CD4-positive, CD25-positive, alpha-beta regulatory T cell (primary cell): Measurements from ENCODE around the gene CATSPERZ. TPM values are rescaled to one million over a fixed set of nuclear protein-coding genes. Genes with fewer than 3 reads are reported as not detected.

Source experiments
- ATAC-seq, 2 donors: fragments of 150-1000 bp; cut with Tn5 transposase; one replicate each; pipeline ENCODE4 v1.10.0; 2021; ENCODE audit warnings: low read depth in 2 of 2, moderate number of reproducible peaks in 2 of 2, moderate library complexity in 1 of 2
- DNase-seq, 3 donors: peaks; one replicate each; pipeline versions ENCODE4 v3.0.0 to v3.0.0-alpha.2; 2012 to 2022; ENCODE audit warnings: mixed read lengths in 1 of 3
- H3K27ac ChIP-seq: one replicate; pipeline ENCODE4 v1.7.0; 2013; ENCODE audit warnings: mild to moderate bottlenecking, low read length; ENCODE audit not compliant: insufficient read depth, poor library complexity, severe bottlenecking
- H3K27me3 ChIP-seq: one replicate; pipeline ENCODE4 v1.7.0; 2013; ENCODE audit warnings: low read length; ENCODE audit not compliant: control insufficient read depth, insufficient read depth
- H3K36me3 ChIP-seq: one replicate; pipeline ENCODE4 v1.7.0; 2013; ENCODE audit warnings: mild to moderate bottlenecking, low read length, moderate library complexity; ENCODE audit not compliant: control insufficient read depth, insufficient read depth
- H3K4me1 ChIP-seq: 2 replicates; pipeline ENCODE4 v1.7.0; 2013; ENCODE audit warnings: mild to moderate bottlenecking, low read length; ENCODE audit not compliant: insufficient read depth, control insufficient read depth, poor library complexity, severe bottlenecking
- H3K4me3 ChIP-seq: one replicate; pipeline ENCODE4 v1.7.0; 2013; ENCODE audit warnings: low read depth, mild to moderate bottlenecking, low read length, moderate library complexity
- H3K9me3 ChIP-seq, 2 experiments: 1 replicate in 1 of 2; 2 replicates in 1 of 2; pipeline ENCODE4 v1.7.0; 2013; ENCODE audit warnings: low read length in 2 of 2, mild to moderate bottlenecking in 1 of 2, moderate library complexity in 1 of 2; ENCODE audit not compliant: control insufficient read depth in 2 of 2
- H3K27ac Mint-ChIP-seq, 3 donors: one replicate each; pipeline ENCODE4 v1.8.0; 2020 to 2022; ENCODE audit warnings: mild to moderate bottlenecking in 3 of 3, mixed read lengths in 3 of 3, moderate library complexity in 2 of 3
- H3K27me3 Mint-ChIP-seq: one replicate; pipeline ENCODE4 v1.8.0; 2022; ENCODE audit warnings: mild to moderate bottlenecking, mixed read lengths
- H3K36me3 Mint-ChIP-seq: one replicate; pipeline ENCODE4 v1.8.0; 2020; ENCODE audit warnings: mixed read lengths
- H3K4me1 Mint-ChIP-seq, 4 donors: one replicate each; pipeline ENCODE4 v1.8.0; 2020 to 2022; ENCODE audit warnings: mixed read lengths in 4 of 4, mild to moderate bottlenecking in 1 of 4
- H3K4me3 Mint-ChIP-seq, 4 donors: one replicate each; pipeline ENCODE4 v1.8.0; 2020 to 2022; ENCODE audit warnings: mild to moderate bottlenecking in 4 of 4, mixed read lengths in 4 of 4, moderate library complexity in 3 of 4
- H3K9me3 Mint-ChIP-seq, 7 donors: one replicate each; pipeline ENCODE4 v1.8.0; 2020 to 2022; ENCODE audit warnings: mixed read lengths in 7 of 7, mild to moderate bottlenecking in 3 of 7, moderate library complexity in 2 of 7
- polyA plus RNA-seq, 4 donors: library from polyadenylated mRNA; unstranded; fragments of 300-500 nt; fragmentation: Illumina TruSeq; gene quantifications; one replicate each; pipeline ENCODE4 v1.2.3, GENCODE V29; 2021
- total RNA-seq: library from RNA; stranded (reverse); gene quantifications from one replicate; pipeline ENCODE4 v1.2.3, GENCODE V29; 2022

CATSPERZ gene
- total and polyA plus RNA-seq, 5 donors from 2014 or later: not detected

GRCh38 chr11:64285885-64286800 lies 14.0 kb upstream of the CATSPERZ start:
- peak overlapping the region; percentile 80 to 95 (median 90) for H3K4me3 Mint-ChIP-seq
- Histone ChIP-seq H3K27ac (peak overlapping the region; percentile 100), H3K27me3 (no peaks in the 10 kb centered on the region), H3K4me3 (no peak overlapping the region), H3K4me1 (peaks cover 21% of the 10 kb centered on the region), H3K9me3 (no peaks in the 10 kb centered on the region), H3K36me3 (no peaks in the 10 kb centered on the region)
- H3K36me3 Mint-ChIP-seq: peaks cover 5% of the 10 kb centered on the region
- peaks cover 19% of the 10 kb centered on the region for H3K27me3 Mint-ChIP-seq
- no peaks in the 10 kb centered on the region for H3K9me3 Mint-ChIP-seq
- peak overlapping the region in 2 of 3 donors; percentile 86 to 88 for H3K27ac Mint-ChIP-seq
- ATAC-seq: no peak
- peak in 2 of 3 donors; percentile 30 to 60 for DNase-seq
- H3K4me1 Mint-ChIP-seq: peaks cover 0 to 33% (median 14%) of the 10 kb centered on the region in 4 donors

DNA sequence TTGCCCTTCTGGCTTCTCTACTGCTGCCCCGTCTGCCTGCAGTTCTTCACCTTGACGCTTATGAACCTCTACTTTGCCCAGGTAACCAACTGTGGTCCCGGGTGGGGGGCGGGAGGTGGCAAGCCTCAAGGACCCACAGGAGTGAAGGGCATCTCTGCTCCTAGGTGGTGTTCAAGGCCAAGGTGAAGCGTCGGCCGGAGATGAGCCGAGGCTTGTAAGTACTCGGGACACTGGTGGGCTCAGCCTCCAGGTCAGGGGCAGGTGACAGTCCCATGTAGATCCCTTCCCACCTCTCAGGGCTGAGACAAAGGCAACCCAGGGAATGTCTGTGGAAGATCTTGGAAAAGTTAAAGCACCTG lies 13.4 kb upstream of the CATSPERZ start:
- peak overlapping the region; percentile 56 to 88 (median 86) for H3K27ac Mint-ChIP-seq
- H3K27me3 ChIP-seq: no peaks in the 10 kb centered on the region
- H3K4me1 ChIP-seq: peaks cover 26% of the 10 kb centered on the region
- H3K4me1 Mint-ChIP-seq: peaks cover 0 to 32% (median 12%) of the 10 kb centered on the region in 4 donors
- no peak overlapping the region for H3K4me3 ChIP-seq
- no peaks in the 10 kb centered on the region for H3K9me3 ChIP-seq
- H3K27ac ChIP-seq: no peak overlapping the region
- no peaks in the 10 kb centered on the region for H3K36me3 ChIP-seq
- no peaks in the 10 kb centered on the region for H3K9me3 Mint-ChIP-seq
- no peak for DNase-seq
- H3K27me3 Mint-ChIP-seq: peaks cover 19% of the 10 kb centered on the region
- H3K36me3 Mint-ChIP-seq: no peaks in the 10 kb centered on the region
- ATAC-seq: no peak
- H3K4me3 Mint-ChIP-seq: peak overlapping the region; percentile 80 to 95 (median 87)

DNA sequence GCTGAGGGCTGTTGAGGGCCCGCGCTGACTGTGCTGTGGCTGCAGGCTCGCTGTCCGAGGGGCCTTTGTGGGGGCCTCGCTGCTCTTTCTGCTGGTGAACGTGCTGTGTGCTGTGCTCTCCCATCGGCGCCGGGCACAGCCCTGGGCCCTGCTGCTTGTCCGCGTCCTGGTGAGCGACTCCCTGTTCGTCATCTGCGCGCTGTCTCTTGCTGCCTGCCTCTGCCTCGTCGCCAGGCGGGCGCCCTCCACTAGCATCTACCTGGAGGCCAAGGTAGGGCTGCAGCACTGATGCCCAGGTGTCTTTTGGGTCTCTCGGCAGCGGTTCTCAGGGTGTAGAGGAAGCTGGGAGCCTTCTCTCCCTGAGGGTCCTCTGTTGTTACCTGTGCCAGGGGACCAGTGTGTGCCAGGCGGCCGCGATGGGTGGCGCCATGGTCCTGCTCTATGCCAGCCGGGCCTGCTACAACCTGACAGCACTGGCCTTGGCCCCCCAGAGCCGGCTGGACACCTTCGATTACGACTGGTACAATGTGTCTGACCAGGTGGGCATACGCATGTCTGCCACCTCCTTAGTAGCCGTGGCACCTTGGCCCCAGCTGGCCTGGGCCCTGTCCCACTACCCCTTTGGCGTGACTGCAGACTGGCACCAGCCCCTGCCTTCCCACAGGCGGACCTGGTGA lies 12.3 kb upstream of the CATSPERZ start:
- H3K4me1 ChIP-seq: peaks cover 36% of the 10 kb centered on the region
- no peaks in the 10 kb centered on the region for H3K9me3 ChIP-seq
- H3K27ac ChIP-seq: no peak overlapping the region
- no peak for ATAC-seq
- DNase-seq: no peak
- no peaks in the 10 kb centered on the region for H3K27me3 ChIP-seq
- H3K9me3 Mint-ChIP-seq: no peaks in the 10 kb centered on the region
- no peak overlapping the region for H3K4me3 ChIP-seq
- no peaks in the 10 kb centered on the region for H3K36me3 ChIP-seq
- no peak overlapping the region for H3K27ac Mint-ChIP-seq
- peak overlapping the region in 3 of 4 donors; percentile 29 to 87 (median 72) for H3K4me3 Mint-ChIP-seq
- H3K27me3 Mint-ChIP-seq: peaks cover 23% of the 10 kb centered on the region
- H3K4me1 Mint-ChIP-seq: peaks cover 0 to 28% (median 12%) of the 10 kb centered on the region in 4 donors
- no peaks in the 10 kb centered on the region for H3K36me3 Mint-ChIP-seq

GRCh38 chr11:64288353-64288750 lies 11.8 kb upstream of the CATSPERZ start:
- Mint-ChIP-seq H3K36me3 (no peaks in the 10 kb centered on the region), H3K4me3 (no peak overlapping the region), H3K27me3 (peaks cover 28% of the 10 kb centered on the region), H3K9me3 (no peaks in the 10 kb centered on the region), H3K4me1 (peaks cover 0 to 24% (median 12%) of the 10 kb centered on the region in 4 donors), H3K27ac (no peak overlapping the region)
- DNase-seq: no peak
- no peaks in the 10 kb centered on the region for H3K9me3 ChIP-seq
- no peak for ATAC-seq
- H3K27me3 ChIP-seq: peaks cover 3% of the 10 kb centered on the region
- no peak overlapping the region for H3K27ac ChIP-seq
- H3K4me3 ChIP-seq: no peak overlapping the region
- H3K36me3 ChIP-seq: no peaks in the 10 kb centered on the region
- peaks cover 34% of the 10 kb centered on the region for H3K4me1 ChIP-seq

DNA sequence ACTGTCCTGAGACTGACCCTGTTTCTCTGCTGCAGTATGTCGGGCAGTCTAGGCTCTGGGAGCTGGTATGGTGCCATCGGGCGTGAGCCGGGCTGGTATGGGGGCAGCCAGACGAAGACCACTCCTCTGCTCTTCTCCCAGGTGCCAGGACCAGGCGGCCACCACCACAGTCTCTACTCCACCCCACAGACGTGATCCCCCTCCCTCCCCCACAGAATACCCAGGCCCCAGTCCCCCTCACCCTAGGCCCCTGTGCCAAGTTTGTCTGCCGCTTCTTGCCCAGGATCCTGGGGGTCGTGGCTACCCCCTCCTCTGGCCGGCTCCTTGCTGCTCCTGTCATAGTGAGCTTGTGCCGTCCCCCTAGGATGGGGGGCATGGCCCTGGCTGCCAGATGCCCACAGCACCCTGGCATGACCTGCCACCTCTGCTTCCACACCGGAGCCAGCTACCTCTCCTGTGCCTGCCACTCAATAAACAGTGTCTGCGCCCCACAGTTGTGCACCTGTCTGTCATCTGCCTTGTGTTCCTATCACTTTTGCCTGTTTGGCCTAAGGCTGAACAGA lies 11.1 kb upstream of the CATSPERZ start:
- peak overlapping the region in 2 of 4 donors; percentile 40 to 44 for H3K4me3 Mint-ChIP-seq
- no peak for DNase-seq

DNA sequence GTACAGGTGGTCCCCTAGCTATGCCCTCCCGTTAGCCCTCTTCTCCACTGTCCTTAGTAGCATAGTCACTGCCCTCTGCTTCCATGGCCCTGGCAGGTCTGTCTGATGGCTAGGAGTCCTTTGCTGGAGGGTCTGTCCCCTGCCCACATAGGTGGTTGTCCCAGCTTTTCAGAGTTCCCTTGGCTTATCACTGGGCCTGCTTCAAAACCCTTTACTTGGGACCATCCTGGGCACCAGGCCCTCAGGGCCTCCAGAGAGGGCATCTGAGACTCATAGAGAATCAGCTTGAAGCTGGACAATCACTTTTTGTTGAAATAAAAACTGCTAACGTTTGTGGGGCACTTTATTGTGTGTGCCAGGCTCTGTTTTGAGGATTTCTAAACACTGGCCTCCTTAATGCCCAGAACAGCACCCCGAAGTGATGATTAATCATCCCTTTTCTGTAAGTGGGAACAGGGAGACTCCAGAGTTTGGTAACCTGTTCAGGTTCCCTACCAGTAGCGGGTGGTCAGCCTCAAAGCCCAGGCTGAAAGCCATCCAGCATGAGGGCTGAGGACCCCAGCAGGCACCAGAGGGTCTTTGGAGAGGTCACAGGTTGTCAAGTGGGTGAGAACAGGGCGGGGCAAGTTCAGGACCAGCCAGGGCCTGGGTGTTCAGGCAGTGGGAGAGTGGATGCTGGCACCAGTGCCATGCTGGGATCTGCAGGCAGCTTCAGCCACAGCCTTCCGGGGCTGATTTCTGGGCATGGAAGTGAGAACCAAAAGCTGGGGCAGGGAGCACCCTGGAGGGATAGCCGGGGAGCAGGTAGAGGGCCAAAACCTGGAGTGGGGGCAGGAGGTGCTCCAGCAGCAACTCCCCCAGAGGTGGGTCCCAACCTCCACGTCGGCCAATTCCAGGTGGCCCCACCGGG lies 9.6 kb upstream of the CATSPERZ start:
- Histone ChIP-seq H3K4me3 (no peak overlapping the region), H3K4me1 (peaks cover 23% of the 10 kb centered on the region), H3K9me3 (no peaks in the 10 kb centered on the region), H3K27ac (no peak overlapping the region), H3K27me3 (peaks cover 10% of the 10 kb centered on the region), H3K36me3 (no peaks in the 10 kb centered on the region)
- Mint-ChIP-seq H3K4me3 (peak overlapping the region; percentile 44 to 80 (median 62)), H3K9me3 (no peaks in the 10 kb centered on the region), H3K36me3 (no peaks in the 10 kb centered on the region), H3K27ac (peak overlapping the region in 1 of 3 donors; percentile 38), H3K4me1 (peaks cover 0 to 16% (median 10%) of the 10 kb centered on the region in 4 donors), H3K27me3 (peaks cover 49% of the 10 kb centered on the region)
- no peak for DNase-seq
- ATAC-seq: no peak

More for the DNA sequence above, 11.1 kb upstream of the CATSPERZ start:
- H3K27ac Mint-ChIP-seq: peak overlapping the region in 1 of 3 donors; percentile 52
- Histone ChIP-seq H3K27me3 (peaks cover 5% of the 10 kb centered on the region), H3K36me3 (no peaks in the 10 kb centered on the region), H3K9me3 (no peaks in the 10 kb centered on the region), H3K27ac (no peak overlapping the region), H3K4me1 (peaks cover 27% of the 10 kb centered on the region), H3K4me3 (no peak overlapping the region)
- H3K27me3 Mint-ChIP-seq: peaks cover 36% of the 10 kb centered on the region
- ATAC-seq: no peak
- H3K9me3 Mint-ChIP-seq: no peaks in the 10 kb centered on the region
- H3K36me3 Mint-ChIP-seq: no peaks in the 10 kb centered on the region
- peaks cover 0 to 18% (median 10%) of the 10 kb centered on the region in 4 donors for H3K4me1 Mint-ChIP-seq

DNA sequence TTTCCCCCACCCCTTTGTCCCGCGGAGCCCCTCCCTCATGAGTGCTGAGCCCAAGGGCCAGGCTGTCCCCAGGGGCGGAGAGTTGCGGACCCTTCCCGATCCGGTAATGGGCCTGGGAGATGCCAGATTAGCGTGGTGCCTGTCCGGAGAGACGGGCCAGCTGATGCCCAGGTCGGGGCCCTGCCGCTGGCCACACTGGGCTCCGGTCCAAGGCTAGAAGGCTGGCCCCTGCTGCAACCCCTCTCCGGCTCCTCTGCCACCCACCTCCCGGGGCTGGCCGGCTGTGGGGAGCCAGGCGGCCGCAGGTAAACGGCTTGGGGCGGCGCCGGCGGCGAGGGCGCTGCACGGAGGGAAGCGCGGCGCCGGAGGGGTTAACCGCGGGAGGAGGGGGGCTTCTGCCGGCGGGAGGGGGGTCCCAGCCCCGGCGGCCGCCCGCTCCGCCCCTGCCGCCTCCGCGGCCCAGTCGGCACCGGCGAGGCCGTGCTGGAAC lies 8.9 kb upstream of the CATSPERZ start, which contains the start of gene KCNK4:
Gene KCNK4, plus strand, starts transcription at position 41 of the 490 bp plus-strand sequence. CDS start 1,717 bp downstream, outside the sequence.
- no peaks in the 10 kb centered on the region for H3K9me3 Mint-ChIP-seq

More for the DNA sequence above, 8.9 kb upstream of the CATSPERZ start, which contains the start of gene KCNK4:
- Histone ChIP-seq H3K4me3 (no peak within 1 kb of the TSS), H3K36me3 (no peaks in the 10 kb centered on the region), H3K27me3 (peaks cover 17% of the 10 kb centered on the region), H3K4me1 (peaks cover 17% of the 10 kb centered on the region), H3K27ac (no peak within 1 kb of the TSS), H3K9me3 (no peaks in the 10 kb centered on the region)
- Mint-ChIP-seq H3K4me1 (peaks cover 0 to 13% (median 9%) of the 10 kb centered on the region in 4 donors), H3K4me3 (peak within 1 kb of the TSS; percentile 44 to 80 (median 62)), H3K36me3 (no peaks in the 10 kb centered on the region), H3K27me3 (peaks cover 54% of the 10 kb centered on the region), H3K27ac (peak within 1 kb of the TSS in 1 of 3 donors; percentile 38)
- DNase-seq: no peak
- no peak for ATAC-seq
